Measurements from ENCODE around the gene CEP112.

- TF ChIP-seq CTCF (IDR thresholded peaks at IDR 0.05) (no peak), POLR2A (IDR thresholded peaks at IDR 0.05) (no peak)
These were observed 602.6 kb downstream of the CEP112 start for GRCh38 chr17:65589321-65589720.

Data from testis (tissue), 2 donors.